Duodenal mucosa (tissue), 2 donors: ENCODE measurements around the gene PLOD2.
A peak's percentile ranks its signal among the peaks of the same experiment; 100 is the strongest.

Source experiments
- H3K27ac ChIP-seq: one replicate; pipeline ENCODE4 v1.7.0; 2013; ENCODE audit warnings: low read depth, low read length
- H3K27me3 ChIP-seq, 2 donors: one replicate each; pipeline ENCODE4 v1.7.0; 2013; ENCODE audit warnings: low read length in 2 of 2, control low read depth in 1 of 2; ENCODE audit not compliant: insufficient read depth in 2 of 2, control insufficient read depth in 1 of 2
- H3K36me3 ChIP-seq, 2 donors: one replicate each; pipeline ENCODE4 v1.7.0; 2013; ENCODE audit warnings: low read length in 2 of 2, control low read depth in 1 of 2; ENCODE audit not compliant: insufficient read depth in 2 of 2, control insufficient read depth in 1 of 2
- H3K4me1 ChIP-seq, 2 donors: one replicate each; pipeline ENCODE4 v1.7.0; 2013; ENCODE audit warnings: low read length in 2 of 2, control low read depth in 1 of 2; ENCODE audit not compliant: insufficient read depth in 2 of 2, control insufficient read depth in 1 of 2
- H3K4me3 ChIP-seq, 2 donors: one replicate each; pipeline ENCODE4 v1.7.0; 2013; ENCODE audit warnings: low read length in 2 of 2, low read depth in 1 of 2
- H3K9ac ChIP-seq, 2 donors: one replicate each; pipeline ENCODE4 v1.7.0; 2013; ENCODE audit warnings: low read length in 2 of 2, low read depth in 1 of 2
- H3K9me3 ChIP-seq, 2 donors: one replicate each; pipeline ENCODE4 v1.7.0; 2013; ENCODE audit warnings: low read length in 2 of 2, control low read depth in 1 of 2; ENCODE audit not compliant: control insufficient read depth in 1 of 2

PLOD2 gene

DNA sequence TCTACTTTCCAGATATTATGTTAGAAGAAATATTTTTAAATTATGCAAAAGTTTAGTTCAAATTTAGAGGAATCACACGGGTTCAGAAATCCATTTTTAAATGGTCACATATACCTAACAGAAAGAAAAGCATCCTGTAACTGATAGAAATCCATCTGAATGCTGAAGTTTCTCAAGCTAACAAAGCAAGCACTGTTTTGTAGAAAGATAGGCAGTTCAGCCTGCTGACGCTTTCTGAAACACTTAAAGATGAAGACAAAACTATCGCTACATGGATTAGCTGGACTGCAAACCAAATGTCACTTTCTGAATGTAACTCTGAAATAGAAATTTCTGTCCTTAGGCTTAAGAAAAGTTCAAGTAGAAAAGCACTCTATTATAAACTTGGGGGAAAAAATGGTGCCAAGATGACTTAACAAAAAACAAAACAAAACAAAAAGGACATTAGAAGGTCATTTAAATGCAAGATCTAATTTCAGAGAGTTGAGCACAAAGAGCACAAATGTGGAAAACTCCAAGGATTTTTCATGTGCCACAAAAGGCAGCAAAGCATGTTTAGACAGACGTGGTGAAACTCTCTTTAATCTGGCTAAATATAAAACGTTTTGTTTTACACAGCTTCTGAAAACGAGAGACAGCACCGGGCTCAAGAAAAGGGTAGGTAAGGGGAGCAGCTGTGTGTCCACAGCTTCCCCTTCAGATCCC is 1.2 kb downstream of the PLOD2 start:
- Histone ChIP-seq H3K9ac (peak overlapping the region; percentile 79 to 95), H3K36me3 (no peaks in the 10 kb centered on the region), H3K27me3 (no peaks in the 10 kb centered on the region), H3K27ac (peak overlapping the region; percentile 28), H3K4me3 (peak overlapping the region; percentile 77 to 92), H3K4me1 (peaks cover 32 to 37% of the 10 kb centered on the region in 2 donors), H3K9me3 (no peaks in the 10 kb centered on the region)

DNA sequence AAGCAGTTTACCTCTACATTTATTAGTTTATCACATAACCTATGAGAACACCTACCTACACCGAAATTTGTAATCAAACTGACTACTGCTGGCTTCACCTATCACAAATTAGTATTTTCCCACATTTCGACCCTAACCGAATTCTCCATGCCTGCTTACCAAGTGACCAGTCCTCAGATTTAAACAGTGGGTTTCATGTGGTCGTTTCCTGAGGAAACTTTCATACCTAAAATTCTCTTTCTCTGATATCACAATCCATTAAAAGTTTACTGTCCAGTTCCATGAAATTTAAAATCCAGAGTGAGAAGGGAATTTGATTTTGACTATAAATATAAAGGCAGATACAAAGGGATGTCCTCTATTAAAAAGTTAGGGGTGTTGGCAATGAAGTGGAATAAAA is 1.9 kb downstream of the PLOD2 start:
- Histone ChIP-seq H3K4me3 (peak overlapping the region; percentile 77 to 92), H3K27ac (no peak overlapping the region), H3K36me3 (no peaks in the 10 kb centered on the region), H3K9me3 (no peaks in the 10 kb centered on the region), H3K4me1 (peaks cover 32 to 37% of the 10 kb centered on the region in 2 donors), H3K9ac (peak overlapping the region in 1 of 2 donors; percentile 79), H3K27me3 (no peaks in the 10 kb centered on the region)

DNA sequence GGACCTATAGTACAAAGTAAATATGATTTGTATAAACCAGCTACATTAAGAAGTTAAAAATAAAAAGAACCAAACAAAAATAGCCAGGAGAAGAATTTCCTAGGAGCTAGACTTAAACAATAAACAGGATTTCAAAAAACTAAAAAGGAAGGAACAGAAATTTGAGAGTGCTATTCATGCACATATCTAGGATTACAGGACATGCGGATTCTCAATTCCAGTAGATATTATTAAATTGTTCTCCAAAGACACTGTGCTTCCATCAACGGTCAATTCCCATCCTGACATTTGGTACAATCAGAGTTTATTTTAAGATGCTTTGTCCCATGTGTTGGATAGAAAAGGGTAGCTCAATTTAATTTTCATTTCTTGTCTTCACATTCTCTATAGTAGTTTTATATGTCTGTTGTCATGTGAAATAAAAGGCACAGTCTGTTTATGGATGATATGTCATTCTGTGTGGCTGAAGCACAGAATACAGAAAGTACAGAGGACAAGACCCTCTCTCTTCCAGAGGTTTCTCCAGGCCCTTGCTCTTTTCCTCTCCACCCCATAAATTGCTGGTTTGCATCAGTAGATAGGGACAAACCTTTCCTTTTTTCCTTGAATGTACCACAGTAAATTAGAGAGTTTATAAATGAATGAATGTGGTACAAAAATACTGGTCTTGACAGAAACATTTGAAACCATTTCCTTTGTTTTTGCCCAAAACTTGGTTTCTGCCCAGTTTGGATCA is 3.5 kb downstream of the PLOD2 start:
- Histone ChIP-seq H3K27me3 (no peaks in the 10 kb centered on the region), H3K9me3 (no peaks in the 10 kb centered on the region), H3K27ac (no peak overlapping the region), H3K4me1 (peaks cover 45 to 49% of the 10 kb centered on the region in 2 donors), H3K36me3 (no peaks in the 10 kb centered on the region), H3K9ac (no peak overlapping the region), H3K4me3 (peak overlapping the region in 1 of 2 donors; percentile 23)

DNA sequence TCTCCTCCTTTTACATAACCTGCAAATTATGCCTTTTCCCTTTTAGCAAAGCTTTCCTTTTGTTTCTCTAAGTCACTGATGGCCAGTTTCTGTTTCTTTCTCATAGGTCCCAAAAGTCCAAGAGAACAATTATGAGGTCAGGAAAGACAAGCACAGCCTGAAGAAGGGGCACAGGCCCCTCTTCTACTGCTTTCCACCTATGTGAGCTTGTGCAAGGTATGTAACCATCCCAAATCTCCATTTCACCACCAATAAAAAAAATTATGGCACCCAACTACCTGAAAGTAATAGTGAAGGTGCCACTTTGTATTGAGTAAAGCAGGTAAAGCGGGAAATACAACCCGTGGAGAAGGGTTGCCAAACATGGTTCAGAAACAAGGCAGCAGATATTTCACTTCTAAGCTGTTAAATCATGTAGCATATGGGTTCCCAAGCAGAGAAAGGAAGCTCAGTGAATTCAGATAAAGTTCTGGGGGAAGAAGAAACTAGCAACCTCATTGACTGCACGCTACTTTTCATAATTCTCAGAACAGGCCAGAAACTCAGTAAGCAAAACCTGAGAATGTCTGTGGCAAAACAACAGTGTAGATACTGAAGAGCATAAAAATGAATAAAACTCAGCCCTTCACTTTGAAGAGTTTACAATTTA is 4.2 kb downstream of the PLOD2 start:
- no peaks in the 10 kb centered on the region for H3K36me3 ChIP-seq
- no peaks in the 10 kb centered on the region for H3K9me3 ChIP-seq
- peak overlapping the region in 1 of 2 donors; percentile 3 for H3K9ac ChIP-seq
- no peaks in the 10 kb centered on the region for H3K27me3 ChIP-seq
- peak overlapping the region; percentile 23 for H3K27ac ChIP-seq
- H3K4me1 ChIP-seq = peaks cover 42% of the 10 kb centered on the region in 2 donors
- peak overlapping the region in 1 of 2 donors; percentile 0 for H3K4me3 ChIP-seq

DNA sequence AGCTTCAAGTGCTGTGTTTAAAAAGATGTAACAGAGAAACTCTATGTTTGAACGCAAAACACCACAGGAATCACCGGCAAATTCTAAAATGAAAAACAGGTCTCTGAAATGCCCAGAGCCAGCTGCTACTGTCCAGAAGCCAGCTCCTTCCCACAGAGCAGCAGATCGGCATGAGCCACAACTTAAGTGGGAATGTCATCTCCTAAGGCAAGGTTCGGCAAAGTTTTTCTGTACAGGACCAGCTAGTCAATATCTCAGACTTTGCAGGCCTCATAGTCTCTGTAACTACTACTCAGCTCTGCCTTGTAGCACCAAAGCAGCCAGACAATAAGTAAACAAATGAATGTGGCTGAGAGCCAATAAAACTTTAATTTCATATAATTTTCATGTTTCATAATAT is 4.9 kb downstream of the PLOD2 start:
- Histone ChIP-seq H3K9me3 (no peaks in the 10 kb centered on the region), H3K4me1 (peaks cover 36 to 41% of the 10 kb centered on the region in 2 donors), H3K9ac (peak overlapping the region in 1 of 2 donors; percentile 3), H3K4me3 (peak overlapping the region; percentile 10 to 44), H3K36me3 (no peaks in the 10 kb centered on the region), H3K27ac (no peak overlapping the region), H3K27me3 (no peaks in the 10 kb centered on the region)

DNA sequence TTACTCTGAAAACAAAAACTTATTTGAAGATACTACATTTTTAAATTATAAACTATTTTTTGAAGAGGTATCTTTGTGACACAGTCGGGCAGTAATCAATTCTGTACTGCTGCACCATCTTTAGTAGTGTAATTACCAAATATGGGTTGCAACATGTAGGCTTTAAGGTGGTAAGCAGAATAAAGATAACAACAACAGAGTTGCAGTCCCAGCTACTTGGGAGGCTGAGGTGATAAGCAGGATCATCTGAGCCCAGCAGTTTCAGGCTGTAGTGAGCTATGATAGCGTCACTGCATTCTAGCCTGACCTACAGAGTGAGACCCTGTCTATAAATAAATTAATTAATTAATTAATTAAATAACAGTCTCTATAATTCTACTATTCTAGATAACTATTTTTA is 6.0 kb downstream of the PLOD2 start:
- Histone ChIP-seq H3K4me1 (peaks cover 34 to 41% of the 10 kb centered on the region in 2 donors), H3K27me3 (no peaks in the 10 kb centered on the region), H3K4me3 (no peak overlapping the region), H3K9ac (no peak overlapping the region), H3K36me3 (no peaks in the 10 kb centered on the region), H3K9me3 (no peaks in the 10 kb centered on the region), H3K27ac (no peak overlapping the region)

DNA sequence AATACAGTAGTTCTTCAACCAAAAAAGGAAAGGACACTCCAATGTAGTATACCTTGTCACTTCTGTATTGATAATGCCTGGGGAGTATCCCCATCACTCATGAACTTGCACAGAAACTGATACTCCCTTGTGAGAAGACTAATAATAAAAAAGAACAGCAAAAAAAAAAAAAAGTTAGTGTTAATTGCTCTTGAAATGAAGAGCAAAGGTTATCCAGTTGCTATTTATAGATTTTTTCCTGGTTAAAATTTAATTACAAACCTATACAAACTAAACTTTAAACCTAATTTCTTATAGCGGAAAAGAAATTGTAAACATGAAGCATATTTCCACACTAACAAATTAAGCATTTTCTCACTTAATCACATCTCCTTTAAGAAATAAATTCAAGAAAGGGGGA is 6.7 kb downstream of the PLOD2 start:
- Histone ChIP-seq H3K9ac (no peak overlapping the region), H3K4me1 (peaks cover 34 to 41% of the 10 kb centered on the region in 2 donors), H3K27me3 (no peaks in the 10 kb centered on the region), H3K36me3 (no peaks in the 10 kb centered on the region), H3K27ac (no peak overlapping the region), H3K4me3 (no peak overlapping the region), H3K9me3 (no peaks in the 10 kb centered on the region)

DNA sequence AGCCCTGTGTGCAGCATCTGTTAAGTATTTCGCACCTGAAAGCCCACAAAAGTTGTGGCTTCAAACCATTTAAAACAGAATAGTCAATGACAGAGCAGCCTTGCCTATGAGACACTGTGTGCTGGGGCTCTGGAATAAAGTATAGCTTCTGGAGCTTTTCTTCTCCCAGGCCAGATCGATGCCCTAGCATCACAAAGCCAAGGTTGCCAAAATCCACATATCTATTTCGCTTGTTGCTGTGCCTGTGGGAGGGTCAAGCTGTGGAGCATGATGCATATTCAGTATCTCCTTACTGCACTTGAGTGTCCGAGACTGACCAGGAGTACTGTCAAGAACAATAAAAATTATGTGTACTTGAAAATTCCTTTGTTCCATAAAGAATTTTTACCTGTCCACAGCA is 7.6 kb downstream of the PLOD2 start:
- Histone ChIP-seq H3K4me3 (no peak overlapping the region), H3K27me3 (no peaks in the 10 kb centered on the region), H3K9me3 (no peaks in the 10 kb centered on the region), H3K27ac (no peak overlapping the region), H3K9ac (no peak overlapping the region), H3K4me1 (peaks cover 33 to 34% of the 10 kb centered on the region in 2 donors), H3K36me3 (no peaks in the 10 kb centered on the region)

DNA sequence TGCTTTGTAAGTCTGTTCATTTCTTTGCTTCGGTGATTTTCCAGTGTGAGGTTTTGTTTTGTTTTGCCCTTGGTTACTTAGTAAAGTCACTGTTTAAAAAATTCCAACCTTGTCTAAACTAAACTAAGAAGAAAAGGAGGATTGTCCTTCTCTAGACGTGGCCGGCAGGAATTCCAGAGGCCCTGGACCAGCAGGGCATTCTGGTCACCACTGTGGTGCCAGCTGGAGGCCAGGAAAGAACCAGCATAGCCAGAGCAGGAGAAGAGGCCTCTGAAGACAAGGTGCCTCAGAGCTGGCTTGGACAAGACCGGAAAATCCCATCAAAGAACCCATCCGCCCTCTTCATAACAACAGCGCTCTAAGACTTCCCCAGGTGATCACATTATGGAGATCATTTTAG is 8.2 kb downstream of the PLOD2 start:
- H3K4me1 ChIP-seq = peaks cover 27 to 31% of the 10 kb centered on the region in 2 donors
- H3K9me3 ChIP-seq = no peaks in the 10 kb centered on the region
- no peak overlapping the region for H3K27ac ChIP-seq
- no peak overlapping the region for H3K9ac ChIP-seq
- H3K27me3 ChIP-seq = no peaks in the 10 kb centered on the region
- H3K36me3 ChIP-seq = no peaks in the 10 kb centered on the region
- no peak overlapping the region for H3K4me3 ChIP-seq

DNA sequence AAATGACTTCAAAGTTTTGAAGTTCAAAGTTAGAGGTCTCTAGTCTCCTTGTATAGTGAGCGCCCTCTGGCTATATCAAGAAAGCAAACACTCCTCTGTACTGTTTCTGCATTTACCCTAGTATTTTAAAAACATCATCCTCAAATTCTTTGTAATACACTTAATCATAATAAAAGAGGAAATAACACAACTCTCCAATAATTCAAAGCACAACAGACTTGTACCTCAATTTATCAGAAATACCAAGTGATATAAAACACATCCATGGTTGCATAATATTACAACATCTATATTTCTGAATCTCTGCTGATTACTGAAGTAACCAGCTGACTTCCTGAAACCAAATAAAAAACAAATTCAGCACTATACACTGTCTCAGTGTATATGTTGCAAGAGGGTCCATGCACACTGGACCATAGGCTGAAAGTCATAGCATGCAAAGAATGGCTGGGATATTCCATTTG is 12.5 kb downstream of the PLOD2 start:
- no peak overlapping the region for H3K27ac ChIP-seq
- H3K36me3 ChIP-seq = no peaks in the 10 kb centered on the region
- H3K9me3 ChIP-seq = no peaks in the 10 kb centered on the region
- H3K4me1 ChIP-seq = peaks cover 7 to 8% of the 10 kb centered on the region in 2 donors
- H3K27me3 ChIP-seq = no peaks in the 10 kb centered on the region
- no peak overlapping the region for H3K9ac ChIP-seq
- H3K4me3 ChIP-seq = no peak overlapping the region
